ENCODE data around the gene UGDH.

DNA sequence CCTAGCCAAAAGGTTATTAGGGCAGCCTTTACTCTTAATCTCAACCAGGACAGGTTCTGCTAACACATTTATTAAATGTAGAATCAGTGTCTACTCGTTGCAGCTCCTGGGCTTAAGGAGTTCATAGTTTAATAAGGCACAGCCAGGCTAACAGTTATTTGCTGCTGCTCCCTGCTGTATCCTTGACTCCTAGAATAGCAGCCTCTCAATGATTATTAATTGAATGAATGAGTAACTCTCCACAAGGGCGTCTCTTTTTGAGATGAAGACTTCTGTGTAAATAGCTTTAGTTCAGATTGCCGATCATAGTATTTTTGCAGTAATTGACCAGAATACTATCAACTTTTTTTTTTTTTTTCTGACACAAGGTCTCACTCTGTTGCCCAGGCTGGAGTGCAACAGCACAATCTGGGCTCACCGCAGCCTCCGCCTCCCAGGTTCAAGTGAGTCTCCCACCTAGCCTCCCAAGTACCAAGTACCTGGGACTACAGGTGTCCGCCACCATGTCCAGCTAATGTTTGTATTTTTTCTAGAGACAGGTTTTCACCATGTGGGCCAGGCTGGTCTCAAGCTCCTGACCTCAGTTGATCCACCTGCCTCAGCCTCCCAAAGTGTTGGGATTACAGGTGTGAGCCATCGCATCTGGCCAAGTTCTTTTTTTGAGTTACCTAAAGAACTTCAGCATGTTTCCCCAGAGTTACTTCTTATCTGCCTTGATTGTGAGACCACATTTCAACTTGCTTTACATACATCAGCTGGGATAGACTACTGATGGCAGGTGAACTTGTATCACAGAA lies 2.9 kb downstream of the UGDH start:
- TF ChIP-seq CTCF (IDR thresholded peaks at IDR 0.05; ENCODE audit: low read depth, low read length) (no peak), POLR2A (IDR thresholded peaks at IDR 0.05; ENCODE audit: extremely low read depth, insufficient read length) (no peak)
- TF ChIP-seq, protein P1, sequence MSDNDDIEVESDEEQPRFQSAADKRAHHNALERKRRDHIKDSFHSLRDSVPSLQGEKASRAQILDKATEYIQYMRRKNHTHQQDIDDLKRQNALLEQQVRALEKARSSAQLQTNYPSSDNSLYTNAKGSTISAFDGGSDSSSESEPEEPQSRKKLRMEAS (IDR thresholded peaks at IDR 0.05; ENCODE audit: low read depth, low read length) = no peak
